Measurements from ENCODE around the gene PSAP.

PSAP gene

GRCh38 chr10:71806704-71807556 lies 44.1 kb downstream of the PSAP start:
- DNase-seq, result no peak

GRCh38 chr10:71805776-71806703 lies 45.0 kb downstream of the PSAP start:
- peak; percentile 18 for DNase-seq

- no peak for DNase-seq
Observed at GRCh38 chr10:71804077-71804476, 47.0 kb downstream of the PSAP start.

- no peak for DNase-seq
Observed at GRCh38 chr10:71802715-71803488, 48.1 kb downstream of the PSAP start.

- no peak for DNase-seq
Observed at GRCh38 chr10:71802235-71802634, 48.8 kb downstream of the PSAP start.

- DNase-seq, result no peak
Observed at GRCh38 chr10:71801361-71801760, 49.7 kb downstream of the PSAP start.

- DNase-seq, result no peak
Observed at GRCh38 chr10:71799608-71800453, 51.2 kb downstream of the PSAP start.

- no peak for DNase-seq
Observed at GRCh38 chr10:71799112-71799511, 51.9 kb downstream of the PSAP start.

- no peak for DNase-seq
Observed at GRCh38 chr10:71798308-71798624, 52.8 kb downstream of the PSAP start.

- DNase-seq, result no peak
Observed at GRCh38 chr10:71797533-71798307, 53.3 kb downstream of the PSAP start.

- no peak for DNase-seq
Observed at GRCh38 chr10:71796749-71797405, 54.2 kb downstream of the PSAP start.

- DNase-seq, result peak; percentile 19
Observed at GRCh38 chr10:71795248-71795647, 55.8 kb downstream of the PSAP start.

GRCh38 chr10:71790749-71791440 lies 60.2 kb downstream of the PSAP start:
- DNase-seq, result no peak

- no peak for DNase-seq
Observed at GRCh38 chr10:71789871-71790270, 61.2 kb downstream of the PSAP start.

- no peak for DNase-seq
Observed at GRCh38 chr10:71788954-71789353, 62.1 kb downstream of the PSAP start.

GRCh38 chr10:71784679-71785272 lies 66.3 kb downstream of the PSAP start:
- no peak for DNase-seq

GRCh38 chr10:71783917-71784678 lies 67.0 kb downstream of the PSAP start:
- DNase-seq, result no peak

GRCh38 chr10:71782917-71783490 lies 68.0 kb downstream of the PSAP start:
- DNase-seq, result no peak

Data from fibroblast of upper back skin (primary cell).